ENCODE results near the gene PAM16.

- TF ChIP-seq ZSCAN30 (tag by site-specific recombination; IDR thresholded peaks at IDR 0.05) (no peak), CTCF (tag by site-specific recombination; IDR thresholded peaks at IDR 0.05) (no peak), ZNF561 (tag by site-specific recombination; IDR thresholded peaks at IDR 0.05; ENCODE audit: borderline replicate concordance) (no peak), ZNF24 (tag by site-specific recombination; IDR thresholded peaks at IDR 0.05) (no peak), ZNF670 (tag by site-specific recombination; IDR thresholded peaks at IDR 0.05; ENCODE audit: low read depth) (no peak), ZNF239 (tag by site-specific recombination; IDR thresholded peaks at IDR 0.05) (no peak)
Measured at GRCh38 chr16:4350365-4350786, 745 bp downstream of the PAM16 start.
